ENCODE measurements around the gene PDSS2. TPM values are rescaled to one million over a fixed set of nuclear protein-coding genes. Genes with fewer than 3 reads are reported as not detected.

The PDSS2 gene
- total RNA-seq, 1 experiment from 2014 or later = 16.1 TPM

DNA sequence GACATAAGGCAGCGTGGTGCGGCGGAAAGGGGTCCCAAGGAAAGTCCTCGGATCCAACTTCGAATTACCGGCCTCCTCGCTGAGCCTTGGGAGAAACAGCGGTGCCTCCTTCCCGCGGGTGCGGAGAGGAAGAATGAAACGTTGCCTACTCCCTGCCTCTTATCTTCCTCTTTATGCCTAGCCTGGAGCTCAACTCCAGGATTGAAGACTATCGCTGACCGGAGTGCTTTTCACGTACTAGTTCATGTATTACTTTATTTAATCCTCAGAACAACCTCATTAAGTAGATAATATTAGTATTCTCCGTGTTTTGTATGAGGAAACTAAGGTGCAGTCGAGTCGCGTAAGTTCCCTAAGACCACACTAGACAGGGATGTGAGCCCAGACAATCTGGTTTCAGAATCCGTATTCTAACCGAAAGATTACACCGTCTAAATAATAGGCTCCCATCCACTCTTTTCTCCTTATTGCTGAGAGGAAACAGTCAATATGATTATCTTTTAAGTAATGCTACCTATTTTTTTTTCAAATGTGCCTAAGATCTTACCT lies 793 bp upstream of the PDSS2 start:
- ChIA-PET POLR2A (ENCODE audit: low non-redundant PET) (no interaction called here), CTCF (interaction anchor here (0.5 kb wide), 1 partner anchor 31 kb away, joined by 3 read pairs; no protein-coding TSS in a partner anchor)
- Histone ChIP-seq H3K27ac (ENCODE audit: low read depth, low read length, poor library complexity, severe bottlenecking) (peak overlapping the region; percentile 79), H3K27me3 (replicated peaks; ENCODE audit: insufficient read depth, low read depth, low read length, poor library complexity) (no peaks in the 10 kb centered on the region), H3K9me3 (ENCODE audit: low read depth, low read length, poor library complexity, severe bottlenecking) (no peaks in the 10 kb centered on the region), H3K4me3 (ENCODE audit: low read depth, low read length, poor library complexity, severe bottlenecking) (peak overlapping the region; percentile 83), H3K4me1 (ENCODE audit: insufficient read depth, low read length, poor library complexity, severe bottlenecking) (peaks cover 2% of the 10 kb centered on the region), H3K36me3 (ENCODE audit: insufficient read depth, low read length, poor library complexity, severe bottlenecking) (no peaks in the 10 kb centered on the region)
- peak; percentile 49 for DNase-seq (ENCODE audit: low spot score)
- intact Hi-C loops (cut with micrococcal nuclease; ENCODE audit: unreplicated experiment) = loop anchor here (10.0 kb wide), 1 partner anchor 145 kb away; no protein-coding TSS in a partner anchor
- TF ChIP-seq CTCF (conservative IDR thresholded peaks at IDR 0.05; ENCODE audit: low read depth, low read length) = no peak
- TF ChIP-seq EZH2 (IDR thresholded peaks at IDR 0.05; ENCODE audit: borderline replicate concordance, low read depth, low read length, poor library complexity, severe bottlenecking) = no peak
- no TSS peak for BruUV-seq (replicated peaks)

DNA sequence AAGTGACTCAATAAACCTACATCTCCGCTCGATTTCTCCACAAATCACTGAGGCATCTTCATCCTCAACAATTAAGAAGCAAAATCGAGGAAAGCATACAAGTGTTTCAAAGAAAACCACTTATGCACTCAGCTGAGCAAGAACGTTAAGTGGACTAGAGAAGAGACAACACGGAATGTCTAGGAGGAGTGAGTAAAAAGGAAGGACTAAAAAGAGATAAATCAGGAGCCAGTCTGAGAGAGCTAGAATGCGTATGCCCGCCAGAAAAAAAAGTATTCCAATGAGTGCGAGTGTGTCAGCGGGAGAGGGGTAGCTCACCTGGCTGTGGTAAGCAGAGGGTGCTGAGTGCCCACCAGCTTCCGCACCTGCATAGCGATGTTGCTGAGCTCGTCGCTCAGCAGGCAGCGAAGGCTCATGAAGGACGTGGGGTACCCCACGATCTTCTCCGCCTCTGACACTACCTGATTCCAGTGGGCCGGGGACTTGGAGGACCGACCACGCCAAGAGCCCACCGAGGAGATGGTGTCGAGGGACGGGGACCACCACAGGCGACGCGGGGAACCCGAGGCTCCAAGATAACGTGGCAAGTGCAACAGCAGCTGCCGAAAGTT lies 587 bp downstream of the PDSS2 start:
- BruUV-seq (replicated peaks) = TSS peak; percentile 38
- Histone ChIP-seq H3K27me3 (replicated peaks; ENCODE audit: insufficient read depth, low read depth, low read length, poor library complexity) (no peaks in the 10 kb centered on the region), H3K4me3 (ENCODE audit: low read depth, low read length, poor library complexity, severe bottlenecking) (peak overlapping the region; percentile 83), H3K27ac (ENCODE audit: low read depth, low read length, poor library complexity, severe bottlenecking) (peak overlapping the region; percentile 79), H3K36me3 (ENCODE audit: insufficient read depth, low read length, poor library complexity, severe bottlenecking) (no peaks in the 10 kb centered on the region), H3K9me3 (ENCODE audit: low read depth, low read length, poor library complexity, severe bottlenecking) (no peaks in the 10 kb centered on the region), H3K4me1 (ENCODE audit: insufficient read depth, low read length, poor library complexity, severe bottlenecking) (peaks cover 2% of the 10 kb centered on the region)
- peak; percentile 10 for DNase-seq (ENCODE audit: low spot score)
- intact Hi-C loops (cut with micrococcal nuclease; ENCODE audit: unreplicated experiment) = no loop called here
- ChIA-PET POLR2A (ENCODE audit: low non-redundant PET) (interaction anchor here (0.6 kb wide), 1 partner anchor 498 kb away, joined by 3 read pairs; no protein-coding TSS in a partner anchor), CTCF (no interaction called here)
- TF ChIP-seq CTCF (conservative IDR thresholded peaks at IDR 0.05; ENCODE audit: low read depth, low read length) (no peak), EZH2 (IDR thresholded peaks at IDR 0.05; ENCODE audit: borderline replicate concordance, low read depth, low read length, poor library complexity, severe bottlenecking) (no peak)

GRCh38 chr6:107448776-107449175 lies 10.6 kb downstream of the PDSS2 start:
- intact Hi-C loops (cut with micrococcal nuclease; ENCODE audit: unreplicated experiment) = no loop called here
- peak; percentile 12 for DNase-seq (ENCODE audit: low spot score)
- Histone ChIP-seq H3K27me3 (replicated peaks; ENCODE audit: insufficient read depth, low read depth, low read length, poor library complexity) (no peaks in the 10 kb centered on the region), H3K4me3 (ENCODE audit: low read depth, low read length, poor library complexity, severe bottlenecking) (no peak overlapping the region), H3K4me1 (ENCODE audit: insufficient read depth, low read length, poor library complexity, severe bottlenecking) (no peaks in the 10 kb centered on the region), H3K27ac (ENCODE audit: low read depth, low read length, poor library complexity, severe bottlenecking) (no peak overlapping the region), H3K9me3 (ENCODE audit: low read depth, low read length, poor library complexity, severe bottlenecking) (peaks cover 19% of the 10 kb centered on the region), H3K36me3 (ENCODE audit: insufficient read depth, low read length, poor library complexity, severe bottlenecking) (no peaks in the 10 kb centered on the region)
- TF ChIP-seq EZH2 (IDR thresholded peaks at IDR 0.05; ENCODE audit: borderline replicate concordance, low read depth, low read length, poor library complexity, severe bottlenecking) = no peak
- no peak for TF ChIP-seq CTCF (conservative IDR thresholded peaks at IDR 0.05; ENCODE audit: low read depth, low read length)
- CTCF ChIA-PET = no interaction called here
- no TSS peak for BruUV-seq (replicated peaks)
- POLR2A ChIA-PET (ENCODE audit: low non-redundant PET) = no interaction called here
